HFFc6 (cell line): ENCODE data around the gene ADAP1. TPM values are rescaled to one million over a fixed set of nuclear protein-coding genes. Genes with fewer than 3 reads are reported as not detected.

Experiments used
- DNase-seq: peaks from one replicate; pipeline ENCODE4 v3.0.0-alpha.2; 2018
- H3K27ac Mint-ChIP-seq: 2 replicates; pipeline ENCODE4 v1.8.0; 2020; ENCODE audit warnings: mild to moderate bottlenecking, mixed read lengths
- H3K27me3 Mint-ChIP-seq: 2 replicates; pipeline ENCODE4 v1.8.0; 2021; ENCODE audit warnings: mild to moderate bottlenecking, moderate library complexity, mixed read lengths; ENCODE audit not compliant: insufficient read depth
- H3K36me3 Mint-ChIP-seq: 2 replicates; pipeline ENCODE4 v1.8.0; 2021; ENCODE audit warnings: low read depth, mixed read lengths
- H3K4me1 Mint-ChIP-seq: 2 replicates; pipeline ENCODE4 v1.8.0; 2020; ENCODE audit warnings: low read depth, mixed read lengths
- H3K4me3 Mint-ChIP-seq: 2 replicates; pipeline ENCODE4 v1.8.0; 2020; ENCODE audit warnings: mild to moderate bottlenecking, moderate library complexity, mixed read lengths
- H3K9me3 Mint-ChIP-seq: 2 replicates; pipeline ENCODE4 v1.8.0; 2020; ENCODE audit warnings: mild to moderate bottlenecking, mixed read lengths
- CTCF ChIP-seq: fragments of 200-600 bp; sonication (generic); IDR thresholded peaks from 2 replicates; pipeline ENCODE4 v1.5.0; 2021; ENCODE audit warnings: antibody characterized with exemption, mild to moderate bottlenecking
- total RNA-seq, 6 experiments: library from RNA; stranded (reverse); fragmentation: NEBNext Ultra II Directional; extraction: Animal tissue kit (Norgen Biotek cat#: 25700); gene quantifications; 2 replicates in 1 of 6; 3 replicates in 5 of 6; pipeline ENCODE4 v1.2.3, GENCODE V29; 2021

ADAP1 gene
- total RNA-seq, 6 experiments from 2014 or later, result 0.64 to 1.1 (median 0.90) TPM

GRCh38 chr7:977326-978048 lies 23.0 kb upstream of the ADAP1 start:
- TF ChIP-seq CTCF, result no peak
- Mint-ChIP-seq H3K27ac (no peak overlapping the region), H3K9me3 (no peaks in the 10 kb centered on the region), H3K27me3 (peaks cover 11% of the 10 kb centered on the region), H3K4me1 (no peaks in the 10 kb centered on the region), H3K36me3 (no peaks in the 10 kb centered on the region), H3K4me3 (no peak overlapping the region)
- no peak for DNase-seq

GRCh38 chr7:976901-977325 lies 22.4 kb upstream of the ADAP1 start:
- Mint-ChIP-seq H3K9me3 (no peaks in the 10 kb centered on the region), H3K4me1 (no peaks in the 10 kb centered on the region), H3K27me3 (peaks cover 11% of the 10 kb centered on the region), H3K36me3 (peaks cover 2% of the 10 kb centered on the region; the same call in 1 of the 2 replicates), H3K4me3 (no peak overlapping the region), H3K27ac (no peak overlapping the region)
- DNase-seq, result no peak
- TF ChIP-seq CTCF, result no peak

GRCh38 chr7:975702-976473 lies 21.4 kb upstream of the ADAP1 start:
- Mint-ChIP-seq H3K9me3 (no peaks in the 10 kb centered on the region), H3K36me3 (peaks cover 8% of the 10 kb centered on the region), H3K4me3 (peak overlapping the region; percentile 96), H3K27ac (no peak overlapping the region), H3K27me3 (peaks cover 7% of the 10 kb centered on the region), H3K4me1 (peaks cover 5% of the 10 kb centered on the region)
- no peak for DNase-seq
- no peak for TF ChIP-seq CTCF

GRCh38 chr7:974820-975681 lies 20.6 kb upstream of the ADAP1 start, which contains the start of gene COX19:
COX19 (minus strand) TSS chr7:975549; CDS start chr7:975509, 40 bp downstream.
- Mint-ChIP-seq H3K36me3 (peaks cover 10% of the 10 kb centered on the region), H3K27me3 (peaks cover 4% of the 10 kb centered on the region), H3K4me1 (peaks cover 5% of the 10 kb centered on the region), H3K27ac (peak within 1 kb of the TSS; percentile 85), H3K9me3 (no peaks in the 10 kb centered on the region), H3K4me3 (peak within 1 kb of the TSS; percentile 96)
- peak; percentile 83 for DNase-seq
- TF ChIP-seq CTCF, result no peak

- H3K9me3 Mint-ChIP-seq, result no peaks in the 10 kb centered on the region
- peak overlapping the region; percentile 85 for H3K27ac Mint-ChIP-seq
- TF ChIP-seq CTCF, result no peak
- DNase-seq, result no peak
- H3K27me3 Mint-ChIP-seq, result peaks cover 4% of the 10 kb centered on the region; the same call in 1 of the 2 replicates
- H3K4me1 Mint-ChIP-seq, result peaks cover 5% of the 10 kb centered on the region
- H3K4me3 Mint-ChIP-seq, result peak overlapping the region; percentile 96
- H3K36me3 Mint-ChIP-seq, result peaks cover 10% of the 10 kb centered on the region
These were observed 19.7 kb upstream of the ADAP1 start for GRCh38 chr7:974172-974571.
